Thymus (tissue), 11 donors: ENCODE data around the gene RXRA. TPM values are rescaled to one million over a fixed set of nuclear protein-coding genes. Genes with fewer than 3 reads are reported as not detected.

Experiments
- DNase-seq, 9 donors: peaks; one replicate each; pipeline ENCODE4 v3.0.0-alpha.2; 2013; ENCODE audit warnings: low spot score in 9 of 9, low read depth in 6 of 9, missing footprints in 1 of 9
- H3K27ac ChIP-seq, 2 donors: one replicate each; pipeline ENCODE4 v1.5.1; 2013; ENCODE audit warnings: control low read depth in 1 of 2, low read depth in 1 of 2, low read length in 1 of 2, mild to moderate bottlenecking in 1 of 2, moderate library complexity in 1 of 2
- H3K27me3 ChIP-seq, 2 donors: one replicate each; pipeline ENCODE4 v1.5.1; 2013; ENCODE audit warnings: low read length in 1 of 2; ENCODE audit not compliant: control insufficient read depth in 2 of 2, insufficient read depth in 1 of 2
- H3K36me3 ChIP-seq, 2 donors: one replicate each; pipeline ENCODE4 v1.5.1; 2013; ENCODE audit warnings: low read length in 1 of 2, mild to moderate bottlenecking in 1 of 2, moderate library complexity in 1 of 2; ENCODE audit not compliant: control insufficient read depth in 2 of 2, insufficient read depth in 2 of 2
- H3K4me1 ChIP-seq, 2 donors: one replicate each; pipeline ENCODE4 v1.5.1; 2013; ENCODE audit warnings: low read length in 2 of 2; ENCODE audit not compliant: control insufficient read depth in 2 of 2, insufficient read depth in 2 of 2
- H3K4me3 ChIP-seq, 2 donors: one replicate each; pipeline ENCODE4 v1.5.1; 2013; ENCODE audit warnings: low read length in 2 of 2, control low read depth in 1 of 2, mild to moderate bottlenecking in 1 of 2
- H3K9me3 ChIP-seq, 2 donors: one replicate each; pipeline ENCODE4 v1.5.1; 2013; ENCODE audit warnings: low read length in 1 of 2, mild to moderate bottlenecking in 1 of 2; ENCODE audit not compliant: control insufficient read depth in 2 of 2, insufficient read depth in 1 of 2
- WGBS: extraction: QIAGEN DNeasy Blood & Tissue Kit; methylation state at CpG from one replicate; pipeline ENCODE4 v1.1.7; 2013; 5-methylcytosine and 5-hydroxymethylcytosine counted together
- polyA plus RNA-seq: library from polyadenylated mRNA; stranded (reverse); fragments of 200-250 nt; gene quantifications from one replicate; pipeline ENCODE4 v1.2.3, GENCODE V29; 2013
- total RNA-seq: library from RNA; stranded (reverse); fragments of 120-200 nt; gene quantifications from one replicate; pipeline ENCODE4 v1.2.4, GENCODE V29; 2013
- donor health status: healthy.

The RXRA gene
- total and polyA plus RNA-seq, 2 donors = 7.0 to 20.4 TPM

DNA sequence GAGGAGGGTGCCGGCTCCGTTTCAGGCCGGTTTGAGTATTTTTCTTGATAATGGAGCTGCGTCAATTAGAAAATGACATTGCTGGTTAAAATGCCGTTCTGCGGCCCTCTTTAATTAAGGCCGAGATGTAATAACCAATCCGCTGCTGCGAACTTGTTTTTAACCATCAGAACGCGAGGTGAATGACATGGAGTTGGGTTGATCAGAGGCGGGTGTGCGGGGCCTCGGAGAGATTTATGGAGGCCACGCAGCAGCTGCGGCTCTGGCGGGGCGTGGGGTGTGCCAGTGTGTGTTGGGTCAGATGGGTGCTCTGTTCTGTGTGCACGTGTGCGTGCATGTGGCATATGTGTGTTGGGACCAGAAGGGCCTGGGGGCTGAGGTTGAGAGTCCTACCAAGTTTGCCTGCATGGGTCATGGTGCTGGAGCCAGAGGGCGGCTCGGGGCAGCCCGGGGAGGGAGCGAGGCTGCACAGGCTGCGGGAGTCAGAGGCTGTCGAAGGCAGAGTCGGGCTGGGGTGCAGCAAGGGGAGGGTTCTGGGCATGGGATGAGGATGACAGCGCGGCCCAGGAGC lies 25.4 kb downstream of the RXRA start:
- no peak for DNase-seq
- H3K27ac ChIP-seq = no peak overlapping the region
- 98% methylated on average over 29 of the region's 29 CpGs for WGBS
- no peak overlapping the region for H3K4me3 ChIP-seq
- H3K4me1 ChIP-seq = peaks cover 0 to 10% of the 10 kb centered on the region in 2 donors
- H3K27me3 ChIP-seq = no peaks in the 10 kb centered on the region
- no peaks in the 10 kb centered on the region for H3K9me3 ChIP-seq
- H3K36me3 ChIP-seq = no peaks in the 10 kb centered on the region

DNA sequence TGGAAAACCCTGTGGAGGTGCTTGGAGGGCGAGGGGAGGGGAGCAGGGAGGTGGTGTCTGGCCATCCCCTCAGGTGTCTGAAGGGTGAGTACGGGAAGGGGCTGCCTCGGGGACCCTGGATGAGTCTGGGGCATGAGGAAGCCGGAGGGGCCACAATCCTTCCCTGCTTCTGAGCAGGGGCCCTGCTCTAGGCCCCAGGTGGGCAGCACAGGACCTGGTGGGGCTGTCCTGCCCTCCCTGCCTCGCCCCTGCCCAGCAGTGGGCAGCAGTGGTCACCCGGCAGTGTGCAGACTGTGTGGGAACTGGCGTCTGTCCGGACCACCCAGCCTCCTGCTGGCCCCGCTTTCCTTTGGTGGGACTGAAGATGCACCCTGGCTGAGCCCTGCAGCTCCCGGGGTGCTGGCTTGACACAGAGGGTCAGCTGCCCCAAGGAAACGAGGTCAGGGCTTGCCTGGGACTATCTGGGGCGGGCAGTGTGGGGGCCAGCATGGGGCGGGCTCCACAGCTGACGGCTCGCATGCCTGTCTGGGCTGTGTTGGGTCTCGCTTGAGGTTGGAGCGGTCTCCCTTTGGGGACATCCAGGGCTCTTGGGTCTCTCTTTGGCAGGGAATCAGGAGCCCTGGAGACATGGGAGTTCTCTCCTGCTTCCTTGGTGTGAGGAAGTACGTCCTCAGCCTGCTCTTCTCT lies 26.1 kb downstream of the RXRA start:
- Histone ChIP-seq H3K9me3 (no peaks in the 10 kb centered on the region), H3K27me3 (no peaks in the 10 kb centered on the region), H3K4me3 (no peak overlapping the region), H3K4me1 (peaks cover 0 to 11% of the 10 kb centered on the region in 2 donors), H3K27ac (no peak overlapping the region), H3K36me3 (no peaks in the 10 kb centered on the region)
- no peak for DNase-seq
- WGBS = 94% methylated on average over 18 of the region's 18 CpGs

- DNase-seq = no peak
- Histone ChIP-seq H3K9me3 (no peaks in the 10 kb centered on the region), H3K4me3 (no peak overlapping the region), H3K4me1 (peaks cover 0 to 11% of the 10 kb centered on the region in 2 donors), H3K36me3 (no peaks in the 10 kb centered on the region), H3K27me3 (no peaks in the 10 kb centered on the region), H3K27ac (no peak overlapping the region)
- 91% methylated on average over 12 of the region's 12 CpGs for WGBS
Measured at GRCh38 chr9:134353539-134353938, 27.3 kb downstream of the RXRA start.

- Histone ChIP-seq H3K27ac (no peak overlapping the region), H3K4me3 (no peak overlapping the region)
- 94% methylated on average over 8 of the region's 8 CpGs for WGBS
Measured at GRCh38 chr9:134355158-134355557, 28.9 kb downstream of the RXRA start.

DNA sequence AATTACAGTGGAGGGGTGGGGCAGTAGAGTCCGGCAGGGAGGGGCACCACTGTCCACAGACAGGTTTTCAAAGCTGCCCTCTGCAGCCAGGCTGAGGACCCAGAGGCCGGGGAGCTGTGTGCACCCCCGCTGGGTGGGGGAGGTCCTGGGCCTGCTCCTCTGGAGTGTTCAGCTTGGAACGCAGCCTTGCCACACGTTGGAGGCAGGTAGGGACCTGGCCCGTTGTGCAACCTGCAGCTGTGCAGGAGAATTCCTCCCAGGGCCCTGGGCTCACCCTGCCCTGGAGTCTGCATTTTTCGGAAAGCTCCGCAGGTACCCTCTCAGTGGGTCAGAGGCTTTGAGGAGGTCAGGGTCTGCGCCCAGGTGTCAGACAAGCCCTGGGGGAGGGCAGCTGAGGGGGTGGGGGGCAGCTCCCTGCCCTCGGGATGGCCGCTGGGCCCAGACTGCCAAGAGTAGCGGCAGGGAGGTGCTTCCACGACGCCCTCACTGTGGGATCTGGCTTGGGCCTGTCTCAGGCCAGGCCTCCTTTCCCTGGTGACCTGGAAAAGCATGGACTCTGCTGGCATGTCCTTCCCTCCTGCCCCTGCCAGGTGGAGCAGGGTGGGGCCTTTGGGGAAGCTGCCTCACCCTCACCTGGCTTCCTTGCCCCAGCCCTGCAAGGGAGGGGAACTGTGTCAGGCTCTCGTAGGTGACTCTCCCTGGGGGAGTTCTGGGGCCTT lies 29.5 kb downstream of the RXRA start:
- DNase-seq = no peak

More at GRCh38 chr9:134355158-134355557, 28.9 kb downstream of the RXRA start:
- Histone ChIP-seq H3K9me3 (no peaks in the 10 kb centered on the region), H3K4me1 (peaks cover 0 to 14% of the 10 kb centered on the region in 2 donors), H3K36me3 (no peaks in the 10 kb centered on the region), H3K27me3 (no peaks in the 10 kb centered on the region)
- DNase-seq = no peak

GRCh38 chr9:134356496-134357470 lies 30.5 kb downstream of the RXRA start:
- Histone ChIP-seq H3K4me1 (peaks cover 0 to 14% of the 10 kb centered on the region in 2 donors), H3K9me3 (no peaks in the 10 kb centered on the region), H3K27me3 (no peaks in the 10 kb centered on the region), H3K27ac (no peak overlapping the region), H3K36me3 (no peaks in the 10 kb centered on the region), H3K4me3 (no peak overlapping the region)
- WGBS = 91% methylated on average over 29 of the region's 29 CpGs
- no peak for DNase-seq

More for the DNA sequence above, 29.5 kb downstream of the RXRA start:
- WGBS = 93% methylated on average over 15 of the region's 15 CpGs
- Histone ChIP-seq H3K36me3 (no peaks in the 10 kb centered on the region), H3K27ac (no peak overlapping the region), H3K9me3 (no peaks in the 10 kb centered on the region), H3K4me3 (no peak overlapping the region), H3K4me1 (peaks cover 0 to 14% of the 10 kb centered on the region in 2 donors), H3K27me3 (no peaks in the 10 kb centered on the region)

GRCh38 chr9:134357631-134358025 lies 31.4 kb downstream of the RXRA start:
- no peak for DNase-seq
- Histone ChIP-seq H3K4me3 (no peak overlapping the region), H3K27me3 (no peaks in the 10 kb centered on the region), H3K27ac (no peak overlapping the region), H3K9me3 (no peaks in the 10 kb centered on the region), H3K36me3 (no peaks in the 10 kb centered on the region), H3K4me1 (peaks cover 0 to 14% of the 10 kb centered on the region in 2 donors)
- 96% methylated on average over 9 of the region's 9 CpGs for WGBS

DNA sequence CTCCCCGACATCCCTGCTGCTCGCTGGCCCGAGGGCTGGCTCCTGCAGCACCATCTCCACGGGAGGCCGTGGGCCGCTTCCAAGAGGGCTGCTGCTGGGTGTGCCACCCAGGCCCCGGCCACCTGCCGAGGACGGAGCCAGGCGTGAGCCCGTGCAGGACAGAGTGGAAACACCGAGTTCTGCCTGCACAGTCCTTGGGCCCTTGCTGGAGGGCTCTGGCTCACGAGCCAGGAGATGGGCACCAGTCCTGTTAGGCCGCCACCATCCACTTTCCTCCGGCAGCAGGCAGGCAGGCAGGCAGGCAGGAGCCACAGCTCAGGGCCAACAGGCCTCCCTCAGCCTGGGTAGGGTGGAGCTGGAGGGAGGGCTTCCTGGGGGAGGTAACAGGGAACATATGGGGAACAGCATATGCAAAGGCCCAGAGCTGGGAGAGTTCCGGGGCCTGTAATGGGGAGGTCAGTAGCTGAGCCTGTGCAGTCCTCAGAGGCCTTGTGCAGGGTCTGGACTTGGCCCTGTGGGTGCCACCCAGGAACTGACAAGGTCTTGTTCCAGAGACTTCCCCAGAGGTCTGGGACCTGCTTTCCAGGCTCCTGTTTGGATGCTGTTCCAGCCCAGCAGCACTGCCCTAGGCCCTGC lies 31.9 kb downstream of the RXRA start:
- Histone ChIP-seq H3K4me3 (no peak overlapping the region), H3K27ac (no peak overlapping the region), H3K9me3 (no peaks in the 10 kb centered on the region), H3K27me3 (no peaks in the 10 kb centered on the region), H3K4me1 (peaks cover 0 to 14% of the 10 kb centered on the region in 2 donors), H3K36me3 (no peaks in the 10 kb centered on the region)
- 97% methylated on average over 16 of the region's 16 CpGs for WGBS
- DNase-seq = no peak
